Mammary epithelial cell (primary cell): Measurements from ENCODE around the gene ANTXR2.

Experiments used
- EZH2 ChIP-seq: IDR thresholded peaks from 2 replicates; pipeline ENCODE4 v1.6.1; 2012; ENCODE audit warnings: low read length, inconsistent platforms, borderline replicate concordance
- TF ChIP-seq, protein P1 (sequence below), 2 donors: IDR thresholded peaks in 1 of 2; conservative IDR thresholded peaks in 1 of 2; 2 replicates each; pipeline ENCODE4 v1.5.1; 2011 to 2012; ENCODE audit warnings: inconsistent platforms in 2 of 2, low read length in 2 of 2, mild to moderate bottlenecking in 2 of 2, control low read depth in 1 of 2, low read depth in 1 of 2; ENCODE audit not compliant: insufficient read depth in 1 of 2; ENCODE audit errors: extremely low read depth in 1 of 2

DNA sequence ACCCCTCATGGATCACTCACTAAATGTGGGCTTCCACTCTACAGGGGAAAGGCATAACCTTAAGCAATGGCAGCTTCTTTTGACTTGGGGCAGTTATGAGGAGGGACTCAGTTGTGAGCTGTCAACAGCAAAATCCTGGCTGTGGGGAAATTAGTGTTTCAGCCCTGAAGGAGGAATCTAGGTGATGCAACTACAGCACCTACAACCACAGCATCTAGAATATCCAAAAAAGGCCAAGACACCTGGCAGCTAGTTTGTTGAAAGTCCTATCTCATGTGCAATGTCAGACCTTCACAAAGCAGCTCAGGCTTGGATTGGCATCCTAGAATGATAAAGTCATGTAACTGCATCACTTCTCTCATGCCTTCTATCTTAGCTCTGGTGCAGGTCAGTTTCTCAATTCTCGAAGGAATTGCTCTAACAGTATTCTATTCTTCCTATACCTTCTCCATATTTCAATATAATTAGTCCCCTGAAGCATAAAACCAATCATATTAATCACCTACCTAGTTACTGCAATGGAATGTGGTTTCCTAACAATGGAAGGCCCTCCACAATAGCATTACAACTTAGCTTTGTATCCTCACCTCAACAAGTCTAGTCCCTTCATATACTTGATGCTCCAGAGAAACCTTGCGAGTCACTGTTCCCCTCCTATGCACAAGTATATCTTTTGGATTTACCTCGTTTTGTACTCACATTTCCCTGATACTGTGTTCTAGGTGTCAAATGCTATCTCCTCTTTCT, 5.5 kb upstream of the ANTXR2 start:
- TF ChIP-seq, protein P1, sequence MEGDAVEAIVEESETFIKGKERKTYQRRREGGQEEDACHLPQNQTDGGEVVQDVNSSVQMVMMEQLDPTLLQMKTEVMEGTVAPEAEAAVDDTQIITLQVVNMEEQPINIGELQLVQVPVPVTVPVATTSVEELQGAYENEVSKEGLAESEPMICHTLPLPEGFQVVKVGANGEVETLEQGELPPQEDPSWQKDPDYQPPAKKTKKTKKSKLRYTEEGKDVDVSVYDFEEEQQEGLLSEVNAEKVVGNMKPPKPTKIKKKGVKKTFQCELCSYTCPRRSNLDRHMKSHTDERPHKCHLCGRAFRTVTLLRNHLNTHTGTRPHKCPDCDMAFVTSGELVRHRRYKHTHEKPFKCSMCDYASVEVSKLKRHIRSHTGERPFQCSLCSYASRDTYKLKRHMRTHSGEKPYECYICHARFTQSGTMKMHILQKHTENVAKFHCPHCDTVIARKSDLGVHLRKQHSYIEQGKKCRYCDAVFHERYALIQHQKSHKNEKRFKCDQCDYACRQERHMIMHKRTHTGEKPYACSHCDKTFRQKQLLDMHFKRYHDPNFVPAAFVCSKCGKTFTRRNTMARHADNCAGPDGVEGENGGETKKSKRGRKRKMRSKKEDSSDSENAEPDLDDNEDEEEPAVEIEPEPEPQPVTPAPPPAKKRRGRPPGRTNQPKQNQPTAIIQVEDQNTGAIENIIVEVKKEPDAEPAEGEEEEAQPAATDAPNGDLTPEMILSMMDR (conservative IDR thresholded peaks at IDR 0.05 in 1 of 2, IDR thresholded peaks at IDR 0.05 in 1 of 2; ENCODE audit: extremely low read depth in 1 of 2, insufficient read depth in 1 of 2, low read depth in 1 of 2, low read length in 2 of 2): no peak
- TF ChIP-seq EZH2: no peak
